NCI-H1417 treated with DMSO at 0.1 percent for 48 hours (cell line): Measurements from ENCODE around the gene CKM.
A peak's percentile ranks its signal among the peaks of the same experiment; 100 is the strongest.
"Not testable (repeated sequence)": the region's sequence is repeated elsewhere in the genome, so short reads cannot be mapped to it uniquely, and the experiment has no call there.

Experiments
- DNase-seq: peaks from one replicate; lab custom pipeline; 2025; lab: John Stamatoyannopoulos, UW

The CKM gene

GRCh38 chr19:45290381-45290931 lies 32.2 kb downstream of the CKM start:
- no peak for DNase-seq

- no peak for DNase-seq
These were observed 39.1 kb downstream of the CKM start for GRCh38 chr19:45283443-45284033.

GRCh38 chr19:45280471-45280961 lies 42.2 kb downstream of the CKM start:
- DNase-seq, result no peak

- no peak for DNase-seq
These were observed 43.0 kb downstream of the CKM start for GRCh38 chr19:45279587-45280192.

- DNase-seq, result no peak
These were observed 44.6 kb downstream of the CKM start for GRCh38 chr19:45278087-45278486.

GRCh38 chr19:45276284-45276687 lies 46.4 kb downstream of the CKM start:
- DNase-seq, result peak; percentile 4

- DNase-seq, result no peak
These were observed 47.2 kb downstream of the CKM start for GRCh38 chr19:45275370-45275971.

- DNase-seq, result no peak
These were observed 49.2 kb downstream of the CKM start for GRCh38 chr19:45273521-45273855.

GRCh38 chr19:45271735-45272108 lies 51.0 kb downstream of the CKM start:
- no peak for DNase-seq

GRCh38 chr19:45271098-45271734 lies 51.5 kb downstream of the CKM start:
- no peak for DNase-seq

GRCh38 chr19:45269939-45270338 lies 52.7 kb downstream of the CKM start:
- not testable (repeated sequence) for DNase-seq

GRCh38 chr19:45267296-45267695 lies 55.4 kb downstream of the CKM start:
- no peak for DNase-seq

- no peak for DNase-seq
These were observed 57.3 kb downstream of the CKM start for GRCh38 chr19:45265375-45265774.

GRCh38 chr19:45264781-45265317 lies 57.8 kb downstream of the CKM start:
- DNase-seq, result no peak

- DNase-seq, result no peak
These were observed 59.7 kb downstream of the CKM start for GRCh38 chr19:45263013-45263412.

- no peak for DNase-seq
These were observed 60.1 kb downstream of the CKM start for GRCh38 chr19:45262570-45262969.

- no peak for DNase-seq
These were observed 63.8 kb downstream of the CKM start for GRCh38 chr19:45258862-45259261.

- no peak for DNase-seq
These were observed 65.8 kb downstream of the CKM start for GRCh38 chr19:45256836-45257235.
